GM10847 (cell line): ENCODE data around the gene KRT79.

Source experiments
- POLR2A ChIP-seq: IDR thresholded peaks from 2 replicates; pipeline ENCODE4 v1.6.1; 2011; ENCODE audit not compliant: insufficient read length; ENCODE audit errors: extremely low read depth

The KRT79 gene

GRCh38 chr12:52867642-52868041 is 33.5 kb upstream of the KRT79 start:
- no peak for TF ChIP-seq POLR2A

- no peak for TF ChIP-seq POLR2A
Observed at GRCh38 chr12:52867152-52867551, 33.0 kb upstream of the KRT79 start.

- no peak for TF ChIP-seq POLR2A
Observed at GRCh38 chr12:52865090-52865944, 31.2 kb upstream of the KRT79 start.

GRCh38 chr12:52862023-52862422 is 27.9 kb upstream of the KRT79 start:
- no peak for TF ChIP-seq POLR2A

GRCh38 chr12:52861511-52861910 is 27.4 kb upstream of the KRT79 start:
- no peak for TF ChIP-seq POLR2A

GRCh38 chr12:52860102-52860823 is 26.2 kb upstream of the KRT79 start:
- TF ChIP-seq POLR2A: no peak

- no peak for TF ChIP-seq POLR2A
Observed at GRCh38 chr12:52857500-52857899, 23.4 kb upstream of the KRT79 start.

GRCh38 chr12:52856787-52857186 is 22.7 kb upstream of the KRT79 start:
- TF ChIP-seq POLR2A: no peak

GRCh38 chr12:52851787-52852186 is 17.7 kb upstream of the KRT79 start:
- TF ChIP-seq POLR2A: no peak

GRCh38 chr12:52850681-52851080 is 16.6 kb upstream of the KRT79 start:
- no peak for TF ChIP-seq POLR2A

GRCh38 chr12:52849511-52849910 is 15.4 kb upstream of the KRT79 start:
- TF ChIP-seq POLR2A: no peak

- no peak for TF ChIP-seq POLR2A
Observed at GRCh38 chr12:52848661-52849255, 14.6 kb upstream of the KRT79 start, which contains the start of gene KRT78. Gene KRT78, minus strand, starts transcription at chr12:52848994. Its CDS starts 64 bp downstream, at chr12:52848930.

GRCh38 chr12:52847335-52848102 is 13.4 kb upstream of the KRT79 start:
- no peak for TF ChIP-seq POLR2A

- no peak for TF ChIP-seq POLR2A
Observed at GRCh38 chr12:52846356-52846970, 12.4 kb upstream of the KRT79 start.

GRCh38 chr12:52845946-52846345 is 11.8 kb upstream of the KRT79 start:
- no peak for TF ChIP-seq POLR2A

GRCh38 chr12:52844386-52844785 is 10.3 kb upstream of the KRT79 start:
- TF ChIP-seq POLR2A: no peak
